Esophagus muscularis mucosa (tissue), 3 donors: ENCODE measurements around the gene TSPYL2.

Experiments used
- CTCF ChIP-seq, 3 experiments: fragments of 200-600 bp in 2 of 3; fragments of 450-650 bp in 1 of 3; sonication (generic) in 2 of 3; IDR thresholded peaks; one replicate each; pipeline ENCODE4 v1.5.1; 2017 to 2019; ENCODE audit warnings: antibody characterized with exemption in 3 of 3, mild to moderate bottlenecking in 2 of 3, moderate library complexity in 1 of 3
- EP300 ChIP-seq: sonication (generic); formaldehyde crosslinking; IDR thresholded peaks from one replicate; pipeline ENCODE4 v1.6.1; 2017; ENCODE audit warnings: antibody characterized with exemption

- TF ChIP-seq CTCF (IDR thresholded peaks at IDR 0.05) (no peak), EP300 (no peak)
Observed at GRCh38 chrX:53084863-53085262, 2.7 kb downstream of the TSPYL2 start.
